K562 (cell line): ENCODE data around the gene SPAM1. TPM values are rescaled to one million over a fixed set of nuclear protein-coding genes. Genes with fewer than 3 reads are reported as not detected.

Source experiments
- ATAC-seq: fragments of 200-7000 bp; cut with Tn5 transposase; 3 replicates; pipeline ENCODE4 v1.9.1; 2020; ENCODE audit warnings: moderate library complexity
- BruUV-seq: library from RNA; stranded (reverse); fragments of 400-500 nt; replicated peaks from 2 replicates; lab custom pipeline; 2021; lab: Mats Ljungman, UMichigan
- CTCF ChIA-PET: fragments of 300-600 bp; formaldehyde crosslinking; extraction: SDS; loops from one replicate; lab custom pipeline; 2021; ENCODE audit warnings: low intra/inter-chr PET ratio; lab: Yijun Ruan, JAX
- POLR2A ChIA-PET: fragments of 300-600, 350-650 bp; sonication (Branson Sonifier 250); formaldehyde crosslinking; extraction: SDS; loops from one replicate; lab custom pipeline; 2021; ENCODE audit warnings: antibody characterized with exemption, inconsistent platforms; lab: Yijun Ruan, JAX
- DNase-seq, 4 experiments: peaks; one replicate each; pipeline versions ENCODE4 v3.0.0 to v3.0.0-alpha.2; 2011 to 2018; ENCODE audit warnings: low spot score in 3 of 4, mixed read lengths in 3 of 4; ENCODE audit errors: extremely low read depth in 1 of 4
- FAIRE-seq: peaks from 2 replicates; lab custom pipeline; 2011; peaks lifted over from hg19 to GRCh38; lab: Jason Lieb, UNC
- H2AFZ ChIP-seq: 2 replicates; pipeline ENCODE4 v1.6.0; 2011; ENCODE audit warnings: low read depth, low read length, control low read depth, inconsistent platforms
- H3K27ac ChIP-seq: fragments of 200-600 bp; 3 replicates; pipeline ENCODE4 v1.8.0; 2011; ENCODE audit warnings: low read depth, mild to moderate bottlenecking, control low read depth, inconsistent platforms, low read length, moderate library complexity, mixed read lengths; ENCODE audit errors: extremely low read depth
- H3K27me3 ChIP-seq, 2 experiments: fragments of 300-600 bp in 1 of 2; 2 replicates in 1 of 2; 3 replicates in 1 of 2; pipeline versions ENCODE4 v1.6.0 to v1.8.0; 2011; ENCODE audit warnings: inconsistent platforms in 2 of 2, low read length in 2 of 2, mild to moderate bottlenecking in 1 of 2, mixed read lengths in 1 of 2, moderate library complexity in 1 of 2; ENCODE audit not compliant: control insufficient read depth in 2 of 2, insufficient read depth in 2 of 2
- H3K36me3 ChIP-seq: fragments of 300-600 bp; 3 replicates; pipeline ENCODE4 v1.8.0; 2011; ENCODE audit warnings: mild to moderate bottlenecking, low read length, inconsistent platforms; ENCODE audit not compliant: control insufficient read depth, insufficient read depth
- H3K4me1 ChIP-seq, 2 experiments: fragments of 200-600 bp in 1 of 2; replicated peaks in 1 of 2; 2 replicates in 1 of 2; 3 replicates in 1 of 2; pipeline versions ENCODE4 v1.5.1 to v1.8.0; 2011; ENCODE audit warnings: inconsistent platforms in 2 of 2, low read length in 2 of 2, mild to moderate bottlenecking in 1 of 2, mixed read lengths in 1 of 2, moderate library complexity in 1 of 2; ENCODE audit not compliant: control insufficient read depth in 2 of 2, insufficient read depth in 2 of 2
- H3K4me2 ChIP-seq: 2 replicates; pipeline ENCODE4 v1.6.1; 2011; ENCODE audit warnings: low read length, control low read depth, inconsistent platforms, mixed read lengths; ENCODE audit not compliant: insufficient read depth
- H3K4me3 ChIP-seq: fragments of 200-600 bp; sonication (generic), shearing (Covaris generic); 2 replicates; pipeline ENCODE4 v1.5.1; 2016; ENCODE audit warnings: control low read depth, inconsistent platforms
- H3K79me2 ChIP-seq: fragments of 200-600 bp; 3 replicates; pipeline ENCODE4 v1.8.0; 2011; ENCODE audit warnings: low read length, inconsistent platforms; ENCODE audit not compliant: control insufficient read depth, insufficient read depth
- H3K9ac ChIP-seq, 2 experiments: 2 replicates each; pipeline versions ENCODE4 v1.6.0 to v1.6.1; 2011; ENCODE audit warnings: low read depth in 2 of 2, low read length in 2 of 2, control low read depth in 1 of 2, inconsistent platforms in 1 of 2, mild to moderate bottlenecking in 1 of 2, mixed read lengths in 1 of 2; ENCODE audit not compliant: insufficient read depth in 1 of 2
- H3K9me1 ChIP-seq: one replicate; pipeline ENCODE4 v1.6.0; 2011; ENCODE audit warnings: inconsistent platforms, mild to moderate bottlenecking, low read length, moderate library complexity; ENCODE audit not compliant: control insufficient read depth, insufficient read depth
- H3K9me3 ChIP-seq: replicated peaks from 2 replicates; pipeline ENCODE4 v1.5.1; 2011; ENCODE audit warnings: low read depth, low read length, inconsistent platforms; ENCODE audit not compliant: control insufficient read depth, insufficient read depth
- H4K20me1 ChIP-seq: replicated peaks from 2 replicates; pipeline ENCODE4 v1.6.1; 2011; ENCODE audit warnings: low read length, inconsistent platforms, mixed read lengths; ENCODE audit not compliant: control insufficient read depth, insufficient read depth
- ARID2 ChIP-seq: fragments of 450-650 bp; IDR thresholded peaks from 2 replicates; pipeline ENCODE4 v1.6.1; 2017; ENCODE audit warnings: antibody characterized with exemption, mild to moderate bottlenecking
- ESRRB ChIP-seq: fragments of 250-450 bp; sonication (Bioruptor Pico); IDR thresholded peaks from 2 replicates; pipeline ENCODE4 v1.5.0; 2020; ENCODE audit warnings: mild to moderate bottlenecking, moderate library complexity, borderline replicate concordance
- NONO ChIP-seq, 2 experiments: fragments of 200-400 bp in 1 of 2; fragments of 450-650 bp in 1 of 2; formaldehyde crosslinking in 1 of 2; IDR thresholded peaks; 2 replicates each; pipeline ENCODE4 v1.6.1; 2017; ENCODE audit warnings: low read depth in 2 of 2, mild to moderate bottlenecking in 2 of 2, moderate library complexity in 2 of 2, low read length in 1 of 2
- PHF8 ChIP-seq: fragments of 200-600 bp; sonication (generic); IDR thresholded peaks from 2 replicates; pipeline ENCODE4 v1.6.1; 2012; ENCODE audit warnings: mixed run types, mild to moderate bottlenecking, inconsistent platforms, low read length, moderate library complexity, borderline replicate concordance
- RBM22 ChIP-seq: fragments of 200-400 bp; formaldehyde crosslinking; IDR thresholded peaks from 2 replicates; pipeline ENCODE4 v1.6.1; 2018; ENCODE audit warnings: low read length, low read depth; ENCODE audit not compliant: poor library complexity, severe bottlenecking
- SMC3 ChIP-seq: conservative IDR thresholded peaks from 2 replicates; pipeline ENCODE4 v1.6.1; 2011; ENCODE audit warnings: low read depth, low read length, improper control_type of control experiment; ENCODE audit not compliant: insufficient read depth
- WGBS: fragments of 100-300 bp; shearing (Covaris generic); methylation state at CpG from one replicate; pipeline ENCODE4 v1.1.6; 2016; ENCODE audit warnings: low coverage, mixed read lengths; ENCODE audit not compliant: insufficient coverage; ENCODE audit errors: missing lambda C conversion rate; 5-methylcytosine and 5-hydroxymethylcytosine counted together
- in situ Hi-C: fragments of 300-500 bp; cut with MboI; formaldehyde crosslinking; loops from 4 replicates; pipeline ENCODE4 v1.15.0; 2018; ENCODE audit warnings: inconsistent platforms, mixed read lengths
- intact Hi-C: fragments of 100-400 bp; cut with micrococcal nuclease; formaldehyde crosslinking; loops from 2 replicates; pipeline ENCODE4 v1.14.2; 2022
- polyA plus RNA-seq, 8 experiments: library from polyadenylated mRNA; depleted of rRNA in 4 of 8; stranded (reverse) in 5 of 8; unstranded in 3 of 8; fragments of >200 nt; fragmentation: Nextera tagmentation in 2 of 8; fragmentation: Illumina TruSeq in 1 of 8; extraction: Ambion mirVana in 2 of 8; extraction: Trizol in 1 of 8; gene quantifications; 2 replicates each; pipeline versions ENCODE4 v1.2.1 to v1.2.3, GENCODE V29; 2011 to 2014; ENCODE audit warnings: inconsistent platforms in 1 of 8, missing spikeins in 1 of 8
- total RNA-seq, 7 experiments: library from RNA; depleted of rRNA in 6 of 7; stranded (reverse); fragments of >200 nt in 6 of 7; fragmentation: Illumina TruSeq in 2 of 7; extraction: Trizol in 2 of 7; gene quantifications; 2 replicates each; pipeline versions ENCODE4 v1.2.1 to v1.2.3, GENCODE V29; 2011 to 2021; ENCODE audit warnings: low replicate concordance in 1 of 7
- TF ChIP-seq, protein P1 (sequence below): fragments of 450-650 bp; IDR thresholded peaks from 2 replicates; pipeline ENCODE4 v1.7.0; 2016; ENCODE audit warnings: borderline replicate concordance
- TF ChIP-seq, protein P2 (sequence below): fragments of 250-450 bp; sonication (Bioruptor Pico); IDR thresholded peaks from 2 replicates; pipeline ENCODE4 v1.9.0; 2021; ENCODE audit warnings: mild to moderate bottlenecking, inconsistent platforms
- TF ChIP-seq, protein P3 (sequence below): sonication (generic); formaldehyde crosslinking; IDR thresholded peaks from 2 replicates; pipeline ENCODE4 v1.8.0; 2022; ENCODE audit warnings: mild to moderate bottlenecking, low read depth, missing genetic modification reagents

The SPAM1 gene
- total and polyA plus RNA-seq, 9 of the 15 experiments (the other 6 are each of a cell fraction or from before 2014, with no cell fraction given), result not detected

DNA sequence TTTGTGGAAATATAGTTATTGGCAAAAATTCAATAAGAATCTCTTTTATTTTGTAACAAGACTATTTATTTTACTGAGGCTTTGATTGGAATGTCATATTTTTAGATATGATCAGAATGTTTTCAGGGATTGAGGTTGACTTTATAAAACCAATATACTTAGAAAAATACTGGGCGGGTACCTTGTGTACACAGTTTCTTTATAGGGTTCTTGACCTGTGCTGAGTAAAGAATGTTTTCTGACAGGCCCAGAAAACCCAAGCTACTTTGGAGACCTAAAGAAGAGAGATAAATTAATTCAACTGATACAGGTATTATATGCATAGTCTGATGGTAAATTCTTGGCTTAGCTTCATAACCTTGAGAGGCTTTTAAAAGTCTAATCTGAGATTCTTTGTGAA, 23.9 kb upstream of the SPAM1 start:
- H3K36me3 ChIP-seq, result no peaks in the 10 kb centered on the region
- intact Hi-C loops, result no loop called here
- no peak overlapping the region for H3K27ac ChIP-seq
- in situ Hi-C loops, result no loop called here
- H3K4me3 ChIP-seq, result no peak overlapping the region
- TF ChIP-seq, protein P1, sequence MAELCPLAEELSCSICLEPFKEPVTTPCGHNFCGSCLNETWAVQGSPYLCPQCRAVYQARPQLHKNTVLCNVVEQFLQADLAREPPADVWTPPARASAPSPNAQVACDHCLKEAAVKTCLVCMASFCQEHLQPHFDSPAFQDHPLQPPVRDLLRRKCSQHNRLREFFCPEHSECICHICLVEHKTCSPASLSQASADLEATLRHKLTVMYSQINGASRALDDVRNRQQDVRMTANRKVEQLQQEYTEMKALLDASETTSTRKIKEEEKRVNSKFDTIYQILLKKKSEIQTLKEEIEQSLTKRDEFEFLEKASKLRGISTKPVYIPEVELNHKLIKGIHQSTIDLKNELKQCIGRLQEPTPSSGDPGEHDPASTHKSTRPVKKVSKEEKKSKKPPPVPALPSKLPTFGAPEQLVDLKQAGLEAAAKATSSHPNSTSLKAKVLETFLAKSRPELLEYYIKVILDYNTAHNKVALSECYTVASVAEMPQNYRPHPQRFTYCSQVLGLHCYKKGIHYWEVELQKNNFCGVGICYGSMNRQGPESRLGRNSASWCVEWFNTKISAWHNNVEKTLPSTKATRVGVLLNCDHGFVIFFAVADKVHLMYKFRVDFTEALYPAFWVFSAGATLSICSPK, result no peak
- TF ChIP-seq RBM22 (no peak), NONO (IDR thresholded peaks at IDR 0.05; ENCODE audit: low read depth in 2 of 2, low read length in 1 of 2) (no peak), SMC3 (no peak), ARID2 (no peak), ESRRB (CRISPR knock-in tag) (no peak), PHF8 (no peak)
- TF ChIP-seq, protein P2, sequence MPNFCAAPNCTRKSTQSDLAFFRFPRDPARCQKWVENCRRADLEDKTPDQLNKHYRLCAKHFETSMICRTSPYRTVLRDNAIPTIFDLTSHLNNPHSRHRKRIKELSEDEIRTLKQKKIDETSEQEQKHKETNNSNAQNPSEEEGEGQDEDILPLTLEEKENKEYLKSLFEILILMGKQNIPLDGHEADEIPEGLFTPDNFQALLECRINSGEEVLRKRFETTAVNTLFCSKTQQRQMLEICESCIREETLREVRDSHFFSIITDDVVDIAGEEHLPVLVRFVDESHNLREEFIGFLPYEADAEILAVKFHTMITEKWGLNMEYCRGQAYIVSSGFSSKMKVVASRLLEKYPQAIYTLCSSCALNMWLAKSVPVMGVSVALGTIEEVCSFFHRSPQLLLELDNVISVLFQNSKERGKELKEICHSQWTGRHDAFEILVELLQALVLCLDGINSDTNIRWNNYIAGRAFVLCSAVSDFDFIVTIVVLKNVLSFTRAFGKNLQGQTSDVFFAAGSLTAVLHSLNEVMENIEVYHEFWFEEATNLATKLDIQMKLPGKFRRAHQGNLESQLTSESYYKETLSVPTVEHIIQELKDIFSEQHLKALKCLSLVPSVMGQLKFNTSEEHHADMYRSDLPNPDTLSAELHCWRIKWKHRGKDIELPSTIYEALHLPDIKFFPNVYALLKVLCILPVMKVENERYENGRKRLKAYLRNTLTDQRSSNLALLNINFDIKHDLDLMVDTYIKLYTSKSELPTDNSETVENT (CRISPR knock-in tag), result no peak
- TF ChIP-seq, protein P3, sequence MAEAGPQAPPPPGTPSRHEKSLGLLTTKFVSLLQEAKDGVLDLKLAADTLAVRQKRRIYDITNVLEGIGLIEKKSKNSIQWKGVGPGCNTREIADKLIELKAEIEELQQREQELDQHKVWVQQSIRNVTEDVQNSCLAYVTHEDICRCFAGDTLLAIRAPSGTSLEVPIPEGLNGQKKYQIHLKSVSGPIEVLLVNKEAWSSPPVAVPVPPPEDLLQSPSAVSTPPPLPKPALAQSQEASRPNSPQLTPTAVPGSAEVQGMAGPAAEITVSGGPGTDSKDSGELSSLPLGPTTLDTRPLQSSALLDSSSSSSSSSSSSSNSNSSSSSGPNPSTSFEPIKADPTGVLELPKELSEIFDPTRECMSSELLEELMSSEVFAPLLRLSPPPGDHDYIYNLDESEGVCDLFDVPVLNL (CRISPR knock-in tag), result no peak
- TF ChIP-seq, all 486 proteins: peak for 0
- DNase-seq (no peak), FAIRE-seq (no peak), ATAC-seq (no peak)
- Histone ChIP-seq H3K4me2 (no peak overlapping the region), H3K9me3 (no peaks in the 10 kb centered on the region), H4K20me1 (no peaks in the 10 kb centered on the region), H3K4me1 (no peaks in the 10 kb centered on the region), H3K9ac (no peak overlapping the region), H3K9me1 (no peaks in the 10 kb centered on the region), H3K79me2 (no peaks in the 10 kb centered on the region), H3K27me3 (no peaks in the 10 kb centered on the region), H2AFZ (no peak overlapping the region)
- BruUV-seq, result no TSS peak
- WGBS, result 0% methylated on average over 1 of the region's 1 CpG
- ChIA-PET POLR2A (no interaction called here), CTCF (no interaction called here)
